Prostate gland (tissue), 2 donors: ENCODE results near the gene COMMD9.

ENCODE experiments used
- CTCF ChIP-seq, 4 experiments: fragments of 200-600 bp in 2 of 4; fragments of 450-650 bp in 2 of 4; sonication (generic) in 2 of 4; IDR thresholded peaks; 1 replicate in 3 of 4; 2 replicates in 1 of 4; pipeline ENCODE4 v1.5.1; 2016 to 2019; ENCODE audit warnings: antibody characterized with exemption in 4 of 4, mild to moderate bottlenecking in 2 of 4, moderate library complexity in 2 of 4
- POLR2A ChIP-seq: fragments of 450-650 bp; IDR thresholded peaks from one replicate; pipeline ENCODE4 v1.6.1; 2016; ENCODE audit warnings: antibody characterized with exemption, mild to moderate bottlenecking

DNA sequence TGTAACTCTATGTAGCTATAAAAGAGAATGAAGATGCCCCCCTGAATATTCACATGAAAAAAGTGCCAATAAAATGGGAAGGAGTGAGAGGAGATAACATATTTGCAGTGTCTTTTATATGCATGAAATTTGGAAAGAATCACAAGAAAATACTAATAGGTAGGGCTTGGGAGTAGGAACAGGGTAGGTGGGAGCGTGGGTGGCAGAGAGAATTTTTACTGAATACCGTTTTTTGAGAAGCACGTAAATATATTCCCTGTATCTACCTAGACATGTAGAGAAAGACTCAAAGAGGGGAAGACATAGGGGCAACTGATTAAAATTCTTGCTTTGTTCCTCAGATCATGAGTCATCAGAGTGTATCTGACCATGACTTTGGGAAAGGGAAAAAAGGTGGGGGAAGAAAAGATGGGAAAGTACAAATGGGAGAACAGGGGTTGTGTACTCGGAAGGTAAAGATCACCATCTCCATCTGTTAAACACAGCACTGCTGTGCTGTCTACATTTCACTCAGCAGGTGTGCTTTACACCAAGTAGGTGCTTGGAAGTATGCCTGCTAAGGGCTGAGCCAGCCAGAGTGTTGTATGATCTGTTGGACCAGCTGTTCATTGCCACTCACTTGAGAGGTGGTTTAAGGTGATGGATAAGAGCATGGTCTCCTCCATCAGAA lies 22.8 kb upstream of the COMMD9 start:
- TF ChIP-seq CTCF (IDR thresholded peaks at IDR 0.05) = no peak
- no peak for TF ChIP-seq POLR2A
